ENCODE data around the gene SNURF.

DNA sequence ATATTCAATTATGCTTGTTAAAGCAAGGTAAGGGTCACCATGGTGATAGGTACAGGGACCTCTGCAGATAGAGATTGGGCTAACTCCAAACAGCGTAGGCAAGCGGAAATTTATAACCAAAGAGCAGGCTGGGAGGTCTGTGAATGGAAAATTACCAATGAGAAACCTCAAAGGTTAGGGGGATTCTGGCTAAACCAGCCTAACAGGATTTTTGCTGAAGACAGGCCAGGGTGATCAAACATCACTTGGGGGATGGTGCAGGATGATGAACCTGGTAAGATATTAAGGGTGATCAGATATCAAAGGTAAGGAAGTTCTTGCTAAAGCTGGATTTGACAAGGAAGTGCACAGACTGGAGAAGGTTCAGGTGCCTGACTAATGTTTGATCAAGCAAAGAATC is 35.3 kb upstream of the SNURF start:
- TF ChIP-seq, protein P1, sequence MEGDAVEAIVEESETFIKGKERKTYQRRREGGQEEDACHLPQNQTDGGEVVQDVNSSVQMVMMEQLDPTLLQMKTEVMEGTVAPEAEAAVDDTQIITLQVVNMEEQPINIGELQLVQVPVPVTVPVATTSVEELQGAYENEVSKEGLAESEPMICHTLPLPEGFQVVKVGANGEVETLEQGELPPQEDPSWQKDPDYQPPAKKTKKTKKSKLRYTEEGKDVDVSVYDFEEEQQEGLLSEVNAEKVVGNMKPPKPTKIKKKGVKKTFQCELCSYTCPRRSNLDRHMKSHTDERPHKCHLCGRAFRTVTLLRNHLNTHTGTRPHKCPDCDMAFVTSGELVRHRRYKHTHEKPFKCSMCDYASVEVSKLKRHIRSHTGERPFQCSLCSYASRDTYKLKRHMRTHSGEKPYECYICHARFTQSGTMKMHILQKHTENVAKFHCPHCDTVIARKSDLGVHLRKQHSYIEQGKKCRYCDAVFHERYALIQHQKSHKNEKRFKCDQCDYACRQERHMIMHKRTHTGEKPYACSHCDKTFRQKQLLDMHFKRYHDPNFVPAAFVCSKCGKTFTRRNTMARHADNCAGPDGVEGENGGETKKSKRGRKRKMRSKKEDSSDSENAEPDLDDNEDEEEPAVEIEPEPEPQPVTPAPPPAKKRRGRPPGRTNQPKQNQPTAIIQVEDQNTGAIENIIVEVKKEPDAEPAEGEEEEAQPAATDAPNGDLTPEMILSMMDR (IDR thresholded peaks at IDR 0.05; ENCODE audit: insufficient read depth, low read depth, low read length): no peak
- no peak for TF ChIP-seq EZH2 (IDR thresholded peaks at IDR 0.05; ENCODE audit: insufficient read depth, low read length)
